Measurements from ENCODE around the gene IGF1.

- TF ChIP-seq CTCF (IDR thresholded peaks at IDR 0.05) (no peak), POLR2A (IDR thresholded peaks at IDR 0.05) (no peak)
Measured at GRCh38 chr12:102369876-102370275, 110.5 kb downstream of the IGF1 start.

Measured in testis (tissue), 2 donors.